HAP-1 (cell line): ENCODE results near the gene FXYD6.

Experiments
- DNase-seq, 2 experiments: peaks; one replicate each; pipeline ENCODE4 v3.0.0-alpha.2; 2016 to 2020; ENCODE audit warnings: low spot score in 2 of 2
- H3K27me3 ChIP-seq: fragments of 250-450 bp; sonication (Bioruptor Pico); 2 replicates; pipeline ENCODE4 v1.5.1; 2020; ENCODE audit warnings: low read depth, mild to moderate bottlenecking, moderate library complexity
- H3K36me3 ChIP-seq: fragments of 250-450 bp; sonication (Bioruptor Pico); replicated peaks from 2 replicates; pipeline ENCODE4 v1.5.1; 2020; ENCODE audit warnings: mild to moderate bottlenecking
- H3K4me1 ChIP-seq: fragments of 250-450 bp; sonication (Bioruptor Pico); 2 replicates; pipeline ENCODE4 v1.5.1; 2020; ENCODE audit warnings: mild to moderate bottlenecking
- H3K4me3 ChIP-seq: fragments of 250-450 bp; sonication (Bioruptor Pico); 2 replicates; pipeline ENCODE4 v1.5.1; 2020; ENCODE audit warnings: mild to moderate bottlenecking, moderate library complexity
- H3K9me3 ChIP-seq: fragments of 250-450 bp; sonication (Bioruptor Pico); 2 replicates; pipeline ENCODE4 v1.5.1; 2020; ENCODE audit warnings: mild to moderate bottlenecking, moderate library complexity
- in situ Hi-C: fragments of 300-500 bp; cut with MboI; formaldehyde crosslinking; loops from 3 replicates; pipeline ENCODE4 v1.14.3; 2020; ENCODE audit warnings: low sequenced_read_pairs, inconsistent platforms, mixed read lengths

Gene FXYD6

DNA sequence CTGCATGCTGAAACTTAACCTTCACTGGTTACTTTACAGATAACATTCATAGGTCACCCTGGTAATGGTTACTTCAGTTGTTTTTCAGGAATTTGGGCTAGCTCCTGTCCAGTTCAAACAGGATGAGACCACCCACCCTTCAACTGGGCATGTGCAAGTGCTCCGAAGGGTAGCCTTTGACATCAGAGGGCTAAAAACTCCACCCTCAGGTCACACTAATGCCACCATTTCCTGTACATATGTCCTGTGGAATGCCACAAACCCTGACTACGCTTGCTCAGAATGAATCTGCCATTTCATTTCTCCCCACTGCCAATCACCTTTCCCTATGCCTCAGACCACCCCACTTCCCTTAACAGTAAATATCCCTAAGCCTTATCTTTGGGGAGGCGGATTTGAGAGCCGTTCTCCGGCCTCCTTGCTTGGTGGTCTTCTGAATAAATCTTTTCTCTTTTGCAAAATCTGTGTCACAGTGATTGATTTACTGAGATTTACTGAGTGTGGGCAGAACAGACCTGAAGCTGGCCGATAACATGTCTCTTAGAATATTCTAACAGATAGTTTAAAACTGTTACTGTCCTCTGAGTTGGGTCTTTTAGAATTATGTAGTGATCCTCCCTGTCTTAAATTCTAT, 26.6 kb downstream of the FXYD6 start:
- Histone ChIP-seq H3K27me3 (no peaks in the 10 kb centered on the region), H3K36me3 (no peaks in the 10 kb centered on the region), H3K9me3 (peaks cover 7% of the 10 kb centered on the region), H3K4me1 (no peaks in the 10 kb centered on the region; the same call in 1 of the 2 replicates), H3K4me3 (no peak overlapping the region)
- DNase-seq = no peak
- in situ Hi-C loops = no loop called here

- no peaks in the 10 kb centered on the region for H3K27me3 ChIP-seq
- H3K36me3 ChIP-seq = no peaks in the 10 kb centered on the region; the same call in 1 of the 2 replicates
- no peaks in the 10 kb centered on the region for H3K9me3 ChIP-seq
- in situ Hi-C loops = loop anchor here (5.0 kb wide), 1 partner anchor 103 kb away; no protein-coding TSS in a partner anchor
- DNase-seq = peak; percentile 48 to 89
- no peaks in the 10 kb centered on the region; the same call in 1 of the 2 replicates for H3K4me1 ChIP-seq
- no peak overlapping the region for H3K4me3 ChIP-seq
Observed at GRCh38 chr11:117843666-117844484, 32.6 kb downstream of the FXYD6 start.

GRCh38 chr11:117842131-117842941, 34.1 kb downstream of the FXYD6 start:
- no peak overlapping the region for H3K4me3 ChIP-seq
- DNase-seq = peak in 1 of 2 experiments; percentile 5
- no peaks in the 10 kb centered on the region for H3K27me3 ChIP-seq
- in situ Hi-C loops = loop anchor here (5.0 kb wide), 1 partner anchor 105 kb away; no protein-coding TSS in a partner anchor
- H3K4me1 ChIP-seq = no peaks in the 10 kb centered on the region; the same call in 1 of the 2 replicates
- H3K9me3 ChIP-seq = no peaks in the 10 kb centered on the region
- no peaks in the 10 kb centered on the region; the same call in 1 of the 2 replicates for H3K36me3 ChIP-seq

DNA sequence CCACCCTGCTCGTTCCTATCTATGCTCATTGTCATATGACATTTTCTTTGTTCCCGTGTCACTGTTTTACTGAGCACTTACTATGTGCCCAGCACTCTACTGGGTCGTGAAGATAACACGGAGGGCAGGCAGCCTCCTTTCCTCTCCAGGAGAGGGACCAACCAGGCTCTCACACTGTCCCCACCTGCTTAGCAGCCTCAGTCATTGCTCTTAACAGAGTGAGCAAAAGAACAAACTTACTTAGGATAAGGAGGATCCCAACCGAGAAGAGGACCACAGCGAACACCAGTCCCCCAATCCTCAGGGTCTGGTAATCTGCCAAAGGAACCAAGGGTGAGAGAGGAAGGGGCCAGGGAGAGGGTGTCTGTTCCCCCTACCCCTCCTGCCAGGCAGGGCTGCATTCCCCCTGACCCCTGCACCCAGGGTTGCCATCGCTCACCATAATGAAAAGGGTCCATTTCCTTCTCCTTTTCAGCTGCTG, 34.9 kb downstream of the FXYD6 start:
- in situ Hi-C loops = loop anchor here (5.0 kb wide), 1 partner anchor 106 kb away; no protein-coding TSS in a partner anchor

GRCh38 chr11:117840881-117841550, 35.4 kb downstream of the FXYD6 start:
- in situ Hi-C loops = loop anchor here (5.0 kb wide), 1 partner anchor 106 kb away; no protein-coding TSS in a partner anchor
- Histone ChIP-seq H3K27me3 (no peaks in the 10 kb centered on the region), H3K4me1 (no peaks in the 10 kb centered on the region), H3K9me3 (no peaks in the 10 kb centered on the region), H3K36me3 (no peaks in the 10 kb centered on the region; the same call in 1 of the 2 replicates), H3K4me3 (no peak overlapping the region)
- DNase-seq = peak in 1 of 2 experiments; percentile 4

More for the DNA sequence above, 34.9 kb downstream of the FXYD6 start:
- Histone ChIP-seq H3K9me3 (no peaks in the 10 kb centered on the region), H3K36me3 (no peaks in the 10 kb centered on the region; the same call in 1 of the 2 replicates), H3K27me3 (no peaks in the 10 kb centered on the region), H3K4me1 (no peaks in the 10 kb centered on the region; the same call in 1 of the 2 replicates), H3K4me3 (no peak overlapping the region)
- DNase-seq = no peak

DNA sequence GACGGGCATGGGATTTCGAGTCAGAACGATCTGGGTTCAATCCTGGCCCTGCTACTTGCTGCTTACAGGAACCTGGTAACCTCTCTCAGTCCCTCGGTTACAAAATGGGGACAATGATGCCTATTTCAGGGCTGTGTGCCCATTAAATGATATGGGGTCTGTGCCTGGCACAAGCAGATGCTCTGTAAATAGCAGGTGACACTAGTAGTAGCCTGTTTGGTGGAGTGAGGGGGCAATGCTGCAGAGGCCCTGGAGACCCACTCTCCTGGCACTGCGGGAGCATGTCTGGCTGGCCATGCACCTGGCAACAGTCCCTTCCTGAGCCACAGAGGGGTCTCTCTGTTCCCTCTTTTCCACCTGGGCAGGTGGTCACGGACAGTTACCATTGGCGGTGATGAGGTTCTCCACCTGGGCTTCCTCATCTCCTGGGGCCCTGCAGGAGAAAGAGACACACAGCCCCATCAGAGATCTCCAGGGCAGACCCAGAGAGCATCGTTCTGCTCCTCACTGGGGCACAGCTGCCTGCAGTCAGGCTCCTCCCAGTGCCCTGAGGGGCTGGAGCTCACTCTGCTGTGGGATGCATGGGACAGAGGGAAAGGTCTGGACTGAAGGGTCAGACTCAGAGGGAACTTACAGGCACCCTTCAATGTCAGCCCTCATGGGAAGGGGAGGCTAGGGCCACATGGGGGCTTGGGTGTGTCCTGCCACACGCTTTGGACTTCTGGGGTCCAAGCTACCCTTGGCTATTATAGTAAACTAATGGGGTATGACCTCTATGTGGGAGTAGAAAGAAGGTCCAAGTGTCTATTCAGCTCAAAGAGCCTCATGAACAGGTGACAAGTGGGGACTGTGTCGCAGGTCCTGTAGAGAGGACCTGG, 36.3 kb downstream of the FXYD6 start:
- peak in 1 of 2 experiments; percentile 3 for DNase-seq
- Histone ChIP-seq H3K4me1 (no peaks in the 10 kb centered on the region), H3K9me3 (no peaks in the 10 kb centered on the region), H3K4me3 (no peak overlapping the region), H3K27me3 (no peaks in the 10 kb centered on the region), H3K36me3 (no peaks in the 10 kb centered on the region; the same call in 1 of the 2 replicates)
- in situ Hi-C loops = loop anchor here (5.0 kb wide), 1 partner anchor 107 kb away; no protein-coding TSS in a partner anchor

- no peak overlapping the region for H3K4me3 ChIP-seq
- no peaks in the 10 kb centered on the region for H3K27me3 ChIP-seq
- in situ Hi-C loops = no loop called here
- no peak for DNase-seq
- no peaks in the 10 kb centered on the region for H3K4me1 ChIP-seq
- H3K9me3 ChIP-seq = no peaks in the 10 kb centered on the region
- H3K36me3 ChIP-seq = no peaks in the 10 kb centered on the region; the same call in 1 of the 2 replicates
Observed at GRCh38 chr11:117839380-117839881, 37.0 kb downstream of the FXYD6 start.

GRCh38 chr11:117838901-117839300, 37.6 kb downstream of the FXYD6 start:
- in situ Hi-C loops = no loop called here
- no peaks in the 10 kb centered on the region for H3K4me1 ChIP-seq
- H3K4me3 ChIP-seq = no peak overlapping the region
- no peaks in the 10 kb centered on the region for H3K27me3 ChIP-seq
- no peak for DNase-seq
- H3K36me3 ChIP-seq = no peaks in the 10 kb centered on the region; the same call in 1 of the 2 replicates
- no peaks in the 10 kb centered on the region for H3K9me3 ChIP-seq

DNA sequence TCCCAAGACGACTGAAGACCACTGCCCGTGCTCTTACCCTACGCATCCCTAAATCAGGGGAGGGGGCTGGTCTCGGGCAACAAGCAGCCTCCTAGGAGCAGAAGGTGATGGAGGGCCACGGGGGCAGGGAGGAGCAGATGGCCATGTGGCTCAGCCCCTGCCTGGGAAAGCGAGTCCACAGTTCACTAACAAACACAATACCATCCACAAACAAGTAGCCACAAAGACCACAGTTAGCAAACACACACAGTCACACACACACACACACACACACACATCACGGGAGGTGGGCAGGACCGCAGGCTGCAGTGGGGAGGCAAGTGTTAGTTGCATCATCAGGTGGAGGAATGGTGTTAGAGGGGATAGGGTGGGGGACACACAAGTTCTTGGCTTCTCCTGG, 38.7 kb downstream of the FXYD6 start:
- in situ Hi-C loops = no loop called here
- no peaks in the 10 kb centered on the region for H3K9me3 ChIP-seq
- peak in 1 of 2 experiments; percentile 4 for DNase-seq
- H3K36me3 ChIP-seq = no peaks in the 10 kb centered on the region; the same call in 1 of the 2 replicates
- H3K4me3 ChIP-seq = no peak overlapping the region
- no peaks in the 10 kb centered on the region for H3K27me3 ChIP-seq
- no peaks in the 10 kb centered on the region for H3K4me1 ChIP-seq

DNA sequence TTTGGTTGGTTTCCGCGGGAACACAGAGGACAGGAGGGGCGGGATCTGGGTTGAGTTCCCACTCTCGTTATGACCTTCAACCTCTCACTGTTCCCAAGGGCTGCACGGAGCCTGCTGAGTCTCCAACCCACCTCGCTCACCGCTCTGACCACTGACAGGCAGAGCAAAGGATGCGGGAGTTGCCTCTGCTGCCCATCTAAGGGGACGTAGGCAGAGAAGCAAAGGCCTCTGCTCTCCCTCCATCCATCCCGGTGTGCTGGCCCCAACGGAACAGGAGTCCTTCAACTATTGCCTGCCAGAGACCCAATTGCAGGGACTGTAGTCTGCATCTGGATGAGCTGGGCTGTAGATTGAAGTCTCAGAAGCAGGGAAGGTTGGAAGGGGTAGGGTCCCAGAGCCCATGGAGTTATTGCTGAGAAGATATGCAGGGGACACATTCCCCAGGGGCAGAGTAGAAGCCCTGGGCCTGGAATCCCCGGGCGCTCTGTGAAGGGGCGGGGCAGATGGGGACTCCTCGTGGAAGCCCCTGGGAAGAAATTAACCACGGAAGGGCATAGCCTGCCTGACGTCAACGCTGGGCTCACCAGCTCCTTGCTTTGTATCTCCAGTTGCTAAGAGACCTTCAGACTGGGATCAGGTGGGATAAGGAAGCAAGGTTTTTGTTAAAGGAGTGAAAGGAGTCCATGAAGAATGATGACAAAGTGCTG, 39.2 kb downstream of the FXYD6 start:
- Histone ChIP-seq H3K4me1 (no peaks in the 10 kb centered on the region), H3K36me3 (no peaks in the 10 kb centered on the region; the same call in 1 of the 2 replicates), H3K27me3 (no peaks in the 10 kb centered on the region), H3K9me3 (no peaks in the 10 kb centered on the region), H3K4me3 (no peak overlapping the region)
- peak in 1 of 2 experiments; percentile 7 for DNase-seq
- in situ Hi-C loops = no loop called here

- Histone ChIP-seq H3K9me3 (no peaks in the 10 kb centered on the region), H3K4me3 (no peak overlapping the region), H3K4me1 (no peaks in the 10 kb centered on the region), H3K36me3 (no peaks in the 10 kb centered on the region), H3K27me3 (no peaks in the 10 kb centered on the region)
- DNase-seq = peak in 1 of 2 experiments; percentile 3
- in situ Hi-C loops = no loop called here
Observed at GRCh38 chr11:117836077-117836960, 40.1 kb downstream of the FXYD6 start.
